NT2/D1 (cell line): Measurements from ENCODE around the gene MRPL2.
A peak's percentile ranks its signal among the peaks of the same experiment; 100 is the strongest.

Experiments
- DNase-seq: peaks from one replicate; pipeline ENCODE4 v3.0.0-alpha.2; 2011; ENCODE audit warnings: low read depth, low spot score
- H3K27me3 ChIP-seq: 2 replicates; pipeline ENCODE4 v1.6.0; 2011; ENCODE audit warnings: mild to moderate bottlenecking; ENCODE audit not compliant: insufficient read length, insufficient read depth
- H3K36me3 ChIP-seq: 2 replicates; pipeline ENCODE4 v1.6.1; 2011; ENCODE audit warnings: mild to moderate bottlenecking, low read length, mixed read lengths; ENCODE audit not compliant: insufficient read depth, insufficient read length
- H3K4me1 ChIP-seq: 2 replicates; pipeline ENCODE4 v1.5.1; 2011; ENCODE audit not compliant: insufficient read depth, insufficient read length
- H3K4me3 ChIP-seq: 2 replicates; pipeline ENCODE4 v1.5.1; 2011; ENCODE audit warnings: low read depth; ENCODE audit not compliant: insufficient read length
- H3K9ac ChIP-seq: 2 replicates; pipeline ENCODE4 v1.6.0; 2011; ENCODE audit warnings: low read depth; ENCODE audit not compliant: insufficient read length
- H3K9me3 ChIP-seq: 2 replicates; pipeline ENCODE4 v1.5.1; 2011; ENCODE audit warnings: mild to moderate bottlenecking, low read length; ENCODE audit not compliant: insufficient read depth
- SUZ12 ChIP-seq: IDR thresholded peaks from 2 replicates; pipeline ENCODE4 v1.6.1; 2011; ENCODE audit not compliant: insufficient read length, insufficient read depth; ENCODE audit errors: extremely low read depth
- YY1 ChIP-seq: IDR thresholded peaks from 2 replicates; pipeline ENCODE4 v1.6.1; 2011; ENCODE audit not compliant: insufficient read length, insufficient read depth
- ZNF274 ChIP-seq: IDR thresholded peaks from 2 replicates; pipeline ENCODE4 v1.6.1; 2011; ENCODE audit warnings: mild to moderate bottlenecking, low read depth, low read length

MRPL2 gene

GRCh38 chr6:43097098-43097489 lies 37.9 kb upstream of the MRPL2 start:
- Histone ChIP-seq H3K36me3 (no peaks in the 10 kb centered on the region), H3K9me3 (no peaks in the 10 kb centered on the region), H3K27me3 (no peaks in the 10 kb centered on the region), H3K9ac (no peak overlapping the region), H3K4me3 (no peak overlapping the region), H3K4me1 (peaks cover 7% of the 10 kb centered on the region)
- TF ChIP-seq SUZ12 (no peak), YY1 (no peak), ZNF274 (no peak)
- no peak for DNase-seq

GRCh38 chr6:43096451-43097097 lies 37.3 kb upstream of the MRPL2 start:
- Histone ChIP-seq H3K36me3 (no peaks in the 10 kb centered on the region), H3K4me1 (peaks cover 7% of the 10 kb centered on the region), H3K9ac (peak overlapping the region; percentile 42), H3K27me3 (no peaks in the 10 kb centered on the region), H3K9me3 (no peaks in the 10 kb centered on the region), H3K4me3 (no peak overlapping the region)
- DNase-seq = no peak
- TF ChIP-seq YY1 = no peak
- no peak for TF ChIP-seq SUZ12
- TF ChIP-seq ZNF274 = no peak

GRCh38 chr6:43095939-43096338 lies 36.7 kb upstream of the MRPL2 start:
- H3K4me1 ChIP-seq = peaks cover 7% of the 10 kb centered on the region
- H3K9me3 ChIP-seq = no peaks in the 10 kb centered on the region
- H3K4me3 ChIP-seq = no peak overlapping the region
- no peak for TF ChIP-seq YY1
- no peak for TF ChIP-seq ZNF274
- no peak for TF ChIP-seq SUZ12
- no peak for DNase-seq
- H3K27me3 ChIP-seq = no peaks in the 10 kb centered on the region
- no peaks in the 10 kb centered on the region for H3K36me3 ChIP-seq
- H3K9ac ChIP-seq = peak overlapping the region; percentile 42

GRCh38 chr6:43093436-43094289 lies 34.4 kb upstream of the MRPL2 start:
- no peaks in the 10 kb centered on the region for H3K9me3 ChIP-seq
- no peak overlapping the region for H3K4me3 ChIP-seq
- H3K36me3 ChIP-seq = no peaks in the 10 kb centered on the region
- TF ChIP-seq ZNF274 = no peak
- no peak for TF ChIP-seq YY1
- no peak for TF ChIP-seq SUZ12
- no peak for DNase-seq
- no peak overlapping the region for H3K9ac ChIP-seq
- H3K4me1 ChIP-seq = peaks cover 7% of the 10 kb centered on the region
- H3K27me3 ChIP-seq = no peaks in the 10 kb centered on the region

- Histone ChIP-seq H3K9ac (no peak overlapping the region), H3K9me3 (no peaks in the 10 kb centered on the region), H3K36me3 (no peaks in the 10 kb centered on the region), H3K4me1 (peaks cover 3% of the 10 kb centered on the region), H3K27me3 (no peaks in the 10 kb centered on the region), H3K4me3 (no peak overlapping the region)
- TF ChIP-seq SUZ12 = no peak
- no peak for DNase-seq
These were observed 33.4 kb upstream of the MRPL2 start for GRCh38 chr6:43092635-43093034.

GRCh38 chr6:43091436-43091991 lies 32.3 kb upstream of the MRPL2 start:
- H3K9me3 ChIP-seq = no peaks in the 10 kb centered on the region
- peaks cover 2% of the 10 kb centered on the region for H3K4me1 ChIP-seq
- H3K36me3 ChIP-seq = no peaks in the 10 kb centered on the region
- H3K27me3 ChIP-seq = no peaks in the 10 kb centered on the region
- H3K4me3 ChIP-seq = no peak overlapping the region
- no peak for TF ChIP-seq ZNF274
- TF ChIP-seq SUZ12 = no peak
- no peak for TF ChIP-seq YY1
- no peak overlapping the region for H3K9ac ChIP-seq
- no peak for DNase-seq

- no peaks in the 10 kb centered on the region for H3K4me1 ChIP-seq
- H3K9ac ChIP-seq = peak overlapping the region; percentile 51
- TF ChIP-seq ZNF274 = no peak
- TF ChIP-seq SUZ12 = no peak
- TF ChIP-seq YY1 = no peak
- H3K36me3 ChIP-seq = no peaks in the 10 kb centered on the region
- no peaks in the 10 kb centered on the region for H3K9me3 ChIP-seq
- H3K27me3 ChIP-seq = no peaks in the 10 kb centered on the region
- H3K4me3 ChIP-seq = no peak overlapping the region
- DNase-seq = no peak
These were observed 31.8 kb upstream of the MRPL2 start for GRCh38 chr6:43091020-43091419.
